Right forelimb (tissue), 1 donor: Measurements from ENCODE around the gene GCLM.
A peak's percentile ranks its signal among the peaks of the same experiment; 100 is the strongest.
"Not testable (repeated sequence)": the region's sequence is repeated elsewhere in the genome, so short reads cannot be mapped to it uniquely, and the experiment has no call there.

ENCODE experiments used
- DNase-seq: peaks from one replicate; pipeline ENCODE4 v3.0.0-alpha.2; 2018

GCLM gene, protein sequence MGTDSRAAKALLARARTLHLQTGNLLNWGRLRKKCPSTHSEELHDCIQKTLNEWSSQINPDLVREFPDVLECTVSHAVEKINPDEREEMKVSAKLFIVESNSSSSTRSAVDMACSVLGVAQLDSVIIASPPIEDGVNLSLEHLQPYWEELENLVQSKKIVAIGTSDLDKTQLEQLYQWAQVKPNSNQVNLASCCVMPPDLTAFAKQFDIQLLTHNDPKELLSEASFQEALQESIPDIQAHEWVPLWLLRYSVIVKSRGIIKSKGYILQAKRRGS

DNA sequence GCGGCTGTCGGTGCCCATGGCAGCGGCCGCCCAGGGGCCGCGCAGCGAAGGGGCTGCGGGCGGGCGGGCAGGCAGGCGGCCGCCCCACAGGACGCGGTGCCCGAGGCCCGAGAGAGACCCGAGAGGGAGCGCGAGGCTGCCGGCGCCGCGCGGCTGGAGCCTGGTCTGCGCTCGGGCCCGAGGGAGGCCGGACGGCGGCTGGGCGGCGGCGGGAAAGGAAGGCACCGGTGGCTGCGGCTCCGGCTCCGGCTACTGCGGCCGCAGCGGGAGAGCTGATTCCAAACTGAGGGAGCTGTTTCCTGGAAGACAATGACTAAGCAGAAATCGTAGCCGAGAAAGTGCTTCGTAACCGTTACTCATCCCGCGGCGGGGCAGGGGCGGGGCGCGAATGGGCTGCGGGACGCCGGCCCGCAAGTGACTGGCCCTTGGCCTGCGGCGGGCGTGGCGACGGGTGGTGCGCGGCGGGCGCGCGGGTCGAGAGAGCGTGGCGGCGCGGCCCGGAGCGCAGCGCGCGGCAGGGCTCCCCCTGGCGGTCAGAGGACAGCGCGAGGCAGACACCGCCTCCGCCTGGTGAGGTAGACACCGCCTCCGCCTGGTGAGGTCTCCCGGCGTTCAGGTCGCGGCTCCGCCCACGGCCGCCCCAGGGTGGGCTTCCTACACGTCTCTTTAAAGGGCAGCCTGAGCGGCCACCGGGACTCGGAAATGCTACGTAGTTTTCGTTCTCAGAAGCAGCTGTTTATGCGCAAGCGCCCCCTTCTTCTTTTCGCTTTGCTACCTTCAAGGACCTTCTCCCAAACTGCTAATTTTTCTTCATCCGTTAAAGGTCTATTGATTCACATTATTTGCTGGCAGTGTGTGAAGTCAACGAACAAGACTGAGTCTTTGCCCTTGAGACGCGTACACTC, at the start of gene GCLM:
TSS of gene GCLM (minus strand) at position 285 of the 905 bp plus-strand sequence. CDS start at position 18, 267 bp downstream.
- DNase-seq, result peak; percentile 94

DNA sequence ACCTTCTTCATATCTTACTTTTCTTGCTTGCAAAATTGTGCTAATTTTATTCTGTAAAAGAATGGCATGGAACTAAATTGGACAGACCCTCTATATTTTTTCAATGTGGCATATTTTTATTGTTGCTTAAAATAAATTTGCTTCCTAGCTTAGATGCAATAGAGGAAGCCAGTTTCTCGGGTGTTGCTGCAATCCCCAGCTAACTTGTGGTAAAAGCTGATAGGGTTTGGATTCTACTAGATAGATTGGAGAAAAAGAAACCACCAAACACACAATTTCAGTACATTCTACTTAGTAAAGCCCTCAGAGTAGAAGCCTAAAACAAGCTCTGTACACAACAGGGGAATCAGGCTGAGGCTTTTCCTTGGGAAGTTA, 49.5 kb upstream of the GCLM start:
- no peak for DNase-seq

DNA sequence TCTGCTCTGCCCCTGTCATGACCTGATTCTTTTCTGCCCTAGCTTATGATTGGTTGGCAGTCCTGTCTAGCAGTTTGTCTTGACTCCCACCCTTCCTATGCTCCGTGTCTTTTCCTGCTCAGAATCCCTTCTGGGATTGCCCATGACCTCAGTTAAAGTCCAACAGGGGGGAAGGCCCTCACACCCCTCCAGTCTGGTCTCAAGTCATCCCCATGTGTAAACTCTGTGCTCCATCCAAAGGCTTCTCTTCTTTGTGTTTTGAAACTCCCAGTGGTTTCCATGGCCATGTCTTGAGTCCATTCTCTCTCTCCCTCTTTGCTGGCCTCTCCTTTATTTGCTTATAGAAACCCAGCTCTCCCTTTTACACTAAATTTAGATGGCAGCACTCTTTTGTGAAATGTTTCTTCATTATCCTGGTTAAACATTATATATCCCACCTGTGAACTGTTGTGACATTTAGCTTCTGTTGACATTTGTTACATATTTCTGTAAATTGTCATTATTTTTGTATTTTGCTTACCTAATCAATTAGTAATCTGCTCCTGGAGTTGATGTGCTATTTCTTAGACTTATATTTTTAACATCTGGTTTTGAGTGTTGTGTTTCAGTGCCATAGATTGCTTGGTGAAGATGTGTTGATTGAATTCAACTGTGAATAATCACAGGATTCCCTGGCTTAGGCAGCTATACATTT, 48.9 kb upstream of the GCLM start:
- DNase-seq, result no peak

DNA sequence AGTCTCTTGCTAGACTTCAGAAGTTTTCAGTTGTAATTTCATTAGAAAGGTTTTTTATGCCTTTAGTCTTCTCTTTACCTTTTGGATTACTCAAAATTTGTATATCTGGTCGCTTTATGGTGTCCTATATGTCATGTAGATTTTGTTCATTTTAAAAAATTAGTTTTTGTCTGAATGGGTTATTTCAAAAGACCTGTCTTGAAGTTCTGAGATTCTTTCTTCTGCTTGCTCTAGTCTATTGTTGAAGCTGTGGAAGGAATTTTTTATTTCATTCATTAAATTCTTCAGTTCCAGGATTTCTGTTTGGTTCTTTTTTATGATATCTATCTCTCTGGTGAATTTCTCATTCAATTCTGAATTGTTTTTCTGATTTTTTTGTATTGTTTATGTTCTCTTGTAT, 46.5 kb upstream of the GCLM start:
- DNase-seq, result no peak

DNA sequence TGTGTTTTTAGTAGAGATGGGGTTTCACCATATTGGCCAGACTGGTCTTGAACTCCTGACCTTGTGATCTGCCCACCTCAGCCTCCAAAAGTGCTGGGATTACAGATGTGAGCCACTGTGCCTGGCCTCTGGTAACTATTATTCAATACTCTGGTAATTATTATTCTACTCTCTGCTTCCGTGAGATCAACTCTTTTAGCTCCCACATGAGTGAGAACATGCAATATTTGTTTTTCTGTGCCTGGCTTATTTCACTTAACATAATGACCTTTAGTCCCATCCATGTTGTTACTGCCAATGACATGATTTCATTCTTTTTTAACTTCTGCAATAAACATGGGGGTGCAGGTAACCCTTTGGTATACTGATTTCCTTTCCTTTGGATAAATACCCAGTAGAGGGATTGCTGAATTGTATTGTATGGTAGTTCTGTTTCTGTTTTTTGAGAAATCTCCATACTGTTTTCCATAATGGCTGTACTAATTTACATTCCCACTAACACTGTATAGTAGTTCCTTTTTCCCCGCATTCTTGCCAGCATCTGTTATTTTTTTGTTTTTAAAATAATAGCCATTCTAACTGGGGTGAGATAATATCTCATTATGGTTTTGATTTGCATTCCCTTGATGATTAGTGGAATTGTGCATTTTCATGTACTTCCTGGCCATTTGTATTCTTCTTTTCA, 37.9 kb upstream of the GCLM start:
- not testable (repeated sequence) for DNase-seq

DNA sequence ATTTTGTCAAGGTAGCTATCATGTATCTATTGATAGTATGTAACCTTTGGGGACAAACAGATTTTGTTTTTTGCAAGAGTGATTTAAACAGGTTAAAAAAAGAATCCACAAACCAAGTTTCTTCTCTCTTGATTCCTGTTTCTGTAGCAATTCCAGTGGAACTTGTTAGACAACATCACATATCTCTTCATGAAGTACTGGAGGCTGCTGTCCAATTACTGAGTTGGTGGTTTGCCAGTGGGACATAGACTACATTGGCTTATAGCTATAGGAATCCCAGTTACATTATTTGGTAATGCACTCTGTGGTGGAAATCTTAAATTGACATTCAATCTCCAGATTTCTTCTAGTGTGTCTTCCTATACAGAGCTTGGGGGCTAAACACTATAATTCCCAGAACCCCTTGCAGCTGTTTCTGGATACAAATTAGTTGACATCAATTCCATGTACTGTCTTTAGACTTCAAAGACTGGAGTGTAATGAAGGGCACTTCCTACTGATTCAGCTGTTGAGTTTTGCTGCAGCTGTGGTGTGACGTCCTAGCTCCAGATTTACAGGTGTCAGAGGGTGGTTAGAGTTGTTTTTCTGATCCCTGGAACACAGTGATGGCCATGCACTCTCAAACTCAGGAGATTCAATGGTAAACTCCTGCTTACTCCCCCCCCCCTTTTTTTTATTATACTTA, 29.4 kb upstream of the GCLM start:
- DNase-seq, result no peak

DNA sequence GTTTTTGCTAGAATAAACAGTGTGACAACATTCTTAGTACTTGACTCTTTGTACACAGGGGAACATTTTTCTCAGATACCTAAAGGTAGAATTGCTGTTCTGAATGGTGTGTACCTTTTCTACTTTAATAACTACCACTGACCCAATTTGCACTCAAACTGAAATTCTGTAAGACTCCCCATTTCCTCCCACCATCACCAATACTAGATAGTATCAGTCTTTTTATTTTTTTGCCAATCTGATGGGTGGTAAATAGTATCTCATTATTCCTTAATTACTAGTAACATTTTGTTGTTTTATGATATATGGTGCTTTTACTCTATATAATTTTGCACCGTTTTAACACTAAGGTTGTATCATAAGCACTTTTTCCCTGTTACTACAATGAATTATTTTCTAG, 28.8 kb upstream of the GCLM start:
- DNase-seq, result no peak

DNA sequence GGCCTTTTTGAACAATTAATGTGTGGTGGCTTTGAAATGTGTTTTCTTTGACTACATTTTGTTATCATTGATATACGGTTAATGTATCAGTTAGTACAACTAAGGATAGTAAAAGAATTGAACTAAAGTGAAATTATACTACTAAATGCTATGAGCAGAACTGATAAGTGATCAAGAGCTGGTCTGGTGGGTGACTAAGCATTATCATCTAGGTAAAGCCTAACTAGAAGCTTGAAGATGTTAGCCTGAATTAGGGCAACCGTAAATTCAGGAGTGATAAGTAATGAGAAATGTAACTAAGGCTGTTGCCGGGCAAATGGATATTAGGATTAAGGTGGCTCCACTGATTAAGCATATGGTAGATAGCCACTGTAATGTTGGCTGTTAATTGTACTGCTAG, 16.0 kb upstream of the GCLM start:
- no peak for DNase-seq

DNA sequence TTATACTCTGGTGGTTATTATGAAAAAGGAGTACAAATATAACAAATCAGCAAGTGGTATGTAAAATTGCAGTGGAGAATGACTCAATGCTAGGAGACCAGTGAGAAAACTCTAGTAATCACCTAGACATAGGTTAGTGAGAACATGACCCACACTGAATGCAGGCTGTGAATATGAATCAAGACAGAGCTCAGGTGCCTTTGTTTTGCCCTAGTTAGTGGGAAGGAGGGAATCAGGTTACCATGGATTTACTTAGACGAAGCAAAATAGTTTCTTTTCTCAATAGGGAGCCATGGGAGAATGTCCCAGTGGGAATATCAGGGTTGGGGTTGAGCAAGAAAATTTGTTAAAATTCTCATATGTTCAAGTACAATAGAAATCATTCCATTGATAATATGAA, 10.6 kb upstream of the GCLM start:
- no peak for DNase-seq

DNA sequence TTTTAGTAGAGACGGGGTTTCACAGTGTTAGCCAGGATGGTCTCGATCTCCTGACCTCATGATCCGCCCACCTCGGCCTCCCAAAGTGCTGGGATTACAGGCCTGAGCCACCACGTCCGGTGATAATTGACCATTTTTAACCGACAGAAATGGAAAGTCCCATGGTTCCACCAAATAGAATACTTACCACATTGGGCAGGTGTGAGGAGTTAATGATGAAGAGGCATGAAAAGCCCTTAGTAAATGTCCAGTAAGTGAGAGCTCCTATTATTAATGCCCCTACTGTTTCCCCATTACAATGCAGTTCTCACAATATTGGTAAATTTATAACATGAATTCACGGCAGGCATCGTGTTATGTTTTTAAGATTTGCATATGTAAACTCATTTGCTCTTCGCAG, 8.1 kb upstream of the GCLM start:
- no peak for DNase-seq

DNA sequence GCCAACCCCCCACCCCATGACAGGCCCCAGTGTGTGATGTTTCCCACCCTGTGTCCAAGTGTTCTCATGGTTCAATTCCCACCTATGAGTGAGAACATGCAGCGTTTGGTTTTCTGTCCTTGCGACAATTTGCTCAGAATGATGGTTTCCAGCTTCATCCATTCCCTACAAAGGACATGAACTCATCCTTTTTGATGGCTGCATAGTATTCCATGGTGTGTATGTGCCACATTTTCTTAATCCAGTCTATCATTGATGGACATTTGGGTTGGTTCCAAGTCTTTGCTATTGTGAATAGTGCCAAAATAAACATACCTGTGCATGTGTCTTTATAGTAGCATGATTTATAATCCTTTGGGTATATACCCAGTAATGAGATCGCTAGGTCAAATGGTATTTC, 1.6 kb upstream of the GCLM start:
- not testable (repeated sequence) for DNase-seq

DNA sequence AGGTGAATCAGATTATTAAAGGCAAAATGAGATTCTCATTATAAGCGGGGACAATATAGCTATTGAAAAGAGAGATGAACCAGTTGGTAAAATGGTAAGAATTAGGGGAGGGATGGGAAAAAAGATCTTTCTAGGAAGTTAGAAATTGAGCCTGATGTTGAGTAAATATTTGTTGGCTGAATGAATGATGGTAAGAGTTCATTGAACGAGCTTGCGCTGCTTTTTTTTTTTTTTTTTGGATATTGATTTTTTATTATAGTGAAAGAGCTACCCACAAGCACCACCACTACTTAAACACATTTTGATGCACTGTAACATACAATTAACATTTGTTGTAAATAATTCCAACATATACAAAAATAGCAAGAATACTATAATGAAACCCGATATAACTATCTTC, 1.1 kb upstream of the GCLM start:
- DNase-seq, result no peak

DNA sequence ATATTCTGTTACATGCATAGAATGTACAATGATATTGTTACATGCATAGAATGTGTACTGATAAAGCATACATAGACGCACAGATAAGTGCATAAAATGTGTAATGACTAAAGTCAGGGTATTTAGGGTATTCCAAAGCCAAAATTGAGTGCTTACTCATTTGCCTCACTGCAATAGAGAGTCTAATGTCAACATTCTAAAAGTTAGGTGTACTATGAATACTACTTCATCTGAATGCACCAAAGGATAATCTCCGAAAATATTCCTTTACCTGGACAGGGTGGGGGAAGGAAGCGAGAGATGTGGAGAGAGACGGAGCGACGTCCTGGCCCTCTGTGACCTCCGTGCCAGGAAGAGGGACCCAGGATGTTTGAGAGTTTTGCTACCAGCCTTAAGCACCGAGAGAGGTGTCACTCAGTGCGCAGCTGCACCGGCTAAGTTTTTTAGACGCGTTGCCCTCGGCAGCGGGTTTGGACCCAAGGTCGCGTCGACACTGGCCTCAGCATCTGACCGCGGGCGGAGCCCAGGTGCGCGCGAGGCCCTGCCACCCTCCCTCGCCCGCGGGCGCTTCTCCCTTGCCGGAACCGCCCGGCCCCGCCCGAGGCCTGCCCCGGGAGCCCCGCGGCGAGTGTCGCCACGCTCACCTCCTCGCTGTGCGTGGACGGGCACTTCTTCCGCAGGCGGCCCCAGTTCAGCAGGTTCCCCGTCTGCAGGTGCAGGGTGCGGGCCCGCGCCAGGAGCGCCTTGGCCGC, 660 bp downstream of the GCLM start:
- DNase-seq, result peak; percentile 45

DNA sequence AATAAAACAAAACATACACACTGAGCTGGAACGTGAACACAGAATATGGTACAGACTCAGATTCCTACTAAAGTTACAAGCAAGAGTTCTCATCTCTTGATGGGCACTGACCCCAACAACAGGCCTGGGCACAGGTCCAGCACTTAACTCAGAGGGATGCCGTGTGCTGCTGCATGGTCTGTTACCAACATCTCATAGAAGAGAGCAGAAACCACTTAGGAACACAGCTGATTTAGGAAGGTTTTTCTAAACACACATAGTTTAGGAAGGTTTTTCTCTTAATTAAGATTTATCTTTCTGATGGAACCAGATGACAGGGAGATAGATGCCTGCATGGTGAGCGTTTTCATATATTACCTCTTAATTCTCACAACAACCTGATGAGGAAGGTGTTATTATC, 1.5 kb downstream of the GCLM start:
- DNase-seq, result no peak

DNA sequence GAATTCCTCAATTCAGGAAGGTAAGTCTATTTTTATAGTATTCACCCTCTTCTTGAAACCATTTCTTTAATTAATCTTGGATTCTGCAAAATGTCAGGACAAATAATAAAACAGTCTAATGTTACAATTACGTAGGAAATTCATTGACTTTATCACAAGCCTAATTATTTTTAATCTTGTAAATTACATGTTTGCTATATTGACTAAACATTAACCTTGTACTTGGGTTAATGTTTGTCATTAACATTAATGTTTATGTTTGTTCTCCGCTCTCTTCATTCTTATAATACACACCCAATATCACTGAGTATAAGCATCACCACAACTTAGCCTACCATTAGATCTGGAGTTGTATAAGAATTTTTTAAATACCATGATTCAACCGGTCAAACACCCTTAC, 2.8 kb downstream of the GCLM start:
- no peak for DNase-seq

DNA sequence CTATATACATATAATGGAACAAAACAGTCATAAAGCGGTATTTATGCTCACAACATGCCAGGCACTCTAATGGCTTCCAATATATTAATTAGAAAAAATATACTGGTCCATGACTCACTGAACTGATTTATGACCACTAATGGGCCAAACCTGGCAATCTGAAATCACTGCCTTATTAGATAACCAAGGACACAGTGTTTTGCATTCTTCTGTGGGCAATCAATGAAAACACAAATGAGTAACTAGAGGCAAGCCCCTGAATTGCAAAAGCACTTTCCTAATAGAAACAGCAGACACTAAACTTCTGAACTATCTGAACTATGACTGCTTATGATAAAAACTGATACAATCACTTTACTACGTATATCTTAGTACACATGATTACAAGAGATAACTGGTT, 3.5 kb downstream of the GCLM start:
- no peak for DNase-seq

DNA sequence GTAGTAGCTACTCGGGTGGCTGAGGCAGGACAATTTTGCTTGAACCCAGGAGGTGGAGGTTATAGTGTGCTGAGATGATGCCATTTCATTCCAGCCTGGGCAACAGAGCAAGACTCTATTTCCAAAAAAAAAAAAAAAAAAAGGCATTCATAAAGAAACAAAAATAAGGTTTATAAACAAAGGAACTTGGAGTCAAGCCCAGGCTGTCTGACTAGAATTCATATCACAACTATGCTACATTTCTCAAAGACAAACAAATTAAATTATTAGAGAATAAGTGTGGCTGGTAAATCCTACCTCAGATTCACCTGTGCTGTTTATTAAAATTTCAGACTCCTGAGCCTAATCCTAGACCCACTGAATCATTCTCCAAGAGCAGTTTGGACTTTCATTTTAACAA, 4.2 kb downstream of the GCLM start:
- no peak for DNase-seq

DNA sequence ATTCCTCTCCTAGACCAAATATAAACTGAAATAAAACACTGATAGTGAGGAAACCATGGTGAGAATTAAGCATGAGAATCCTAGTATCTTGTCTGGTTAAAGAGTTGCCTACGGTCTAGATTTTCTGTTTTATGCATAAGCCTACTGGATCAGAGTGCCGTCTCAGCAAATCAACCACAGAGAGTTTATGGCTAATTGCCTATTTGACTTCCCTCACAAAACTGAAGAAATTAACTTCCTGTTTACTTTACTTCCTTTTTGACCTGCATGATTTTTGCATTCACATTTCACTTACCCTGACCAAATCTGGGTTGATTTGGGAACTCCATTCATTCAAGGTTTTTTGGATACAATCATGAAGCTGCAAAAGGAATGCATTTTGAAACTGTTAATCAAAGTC, 5.0 kb downstream of the GCLM start:
- no peak for DNase-seq

DNA sequence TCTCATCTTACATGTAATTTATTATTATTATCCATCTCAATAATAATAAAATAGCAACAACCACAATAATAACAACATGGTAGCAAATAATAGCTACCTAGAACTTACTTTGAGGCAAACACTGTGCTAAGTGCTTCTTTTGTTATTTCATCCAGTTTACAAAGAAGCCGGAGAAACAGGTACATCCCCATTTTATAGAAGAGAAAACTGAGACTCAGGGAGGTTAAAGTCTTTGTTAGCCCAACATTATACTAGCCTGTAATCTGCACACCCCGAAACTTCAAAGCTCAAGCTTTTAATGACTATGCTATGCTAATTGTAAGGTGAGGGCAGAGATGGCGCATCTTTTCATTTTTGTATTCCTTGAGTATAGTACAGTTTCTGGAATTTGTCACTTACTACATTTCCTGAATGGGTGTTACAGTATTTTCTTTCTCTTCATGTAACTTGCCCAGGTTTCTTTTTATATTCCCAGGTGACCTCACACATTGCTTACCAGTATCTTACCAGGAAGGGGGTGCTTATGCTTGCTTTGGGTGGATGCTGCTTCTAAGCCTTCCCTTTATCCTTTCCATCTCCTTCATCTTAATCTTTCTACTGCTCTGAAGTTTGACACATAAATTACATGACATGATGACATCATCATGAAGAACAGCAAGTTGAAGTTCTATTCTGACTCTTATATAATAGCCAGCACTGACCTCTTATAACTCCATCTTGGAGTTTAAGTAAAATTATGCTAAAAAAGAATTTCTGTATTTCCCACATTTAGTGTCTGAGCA, 8.3 kb downstream of the GCLM start:
- DNase-seq, result no peak

DNA sequence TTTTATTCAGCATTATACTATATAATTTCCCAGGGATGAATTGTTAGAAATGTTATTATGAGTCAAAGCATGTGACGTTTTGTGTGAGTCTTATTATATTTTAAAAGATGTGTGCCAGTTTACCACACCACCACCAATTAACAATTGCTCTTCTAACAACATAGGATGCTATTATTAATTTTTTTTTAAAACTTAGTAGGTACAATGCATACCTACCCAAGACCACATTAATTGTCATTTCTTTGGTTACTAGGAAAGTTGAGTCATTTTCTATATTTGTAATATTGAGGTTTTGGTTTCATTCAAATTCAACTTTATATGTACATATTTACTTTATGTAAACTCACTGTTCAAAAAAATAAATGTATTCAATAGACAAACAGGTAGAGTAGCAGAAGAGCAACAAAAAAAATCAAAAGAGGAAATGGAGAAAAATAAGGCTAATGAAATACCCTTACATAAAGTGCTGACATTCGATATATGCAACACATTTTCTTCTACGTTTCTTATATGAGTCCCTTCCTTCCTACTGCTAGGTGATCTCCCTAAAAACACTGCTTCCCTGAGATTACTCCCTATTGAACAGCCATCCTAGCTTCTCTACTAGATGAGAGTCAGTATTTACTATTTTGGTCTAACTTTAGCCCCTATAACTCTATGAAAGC, 9.6 kb downstream of the GCLM start:
- no peak for DNase-seq
